EH (cell line): Measurements from ENCODE around the gene TSSK6.
"Not testable (repeated sequence)": the region's sequence is repeated elsewhere in the genome, so short reads cannot be mapped to it uniquely, and the experiment has no call there.

Experiments
- DNase-seq: peaks from one replicate; pipeline ENCODE4 v3.0.0-alpha.2; 2015; ENCODE audit warnings: low read depth

TSSK6 gene

GRCh38 chr19:19487950-19488874, 27.1 kb downstream of the TSSK6 start:
- peak; percentile 13 for DNase-seq

- DNase-seq = no peak
Observed at GRCh38 chr19:19487077-19487949, 28.0 kb downstream of the TSSK6 start.

GRCh38 chr19:19486343-19487076, 28.8 kb downstream of the TSSK6 start:
- DNase-seq = no peak

- DNase-seq = no peak
Observed at GRCh38 chr19:19485998-19486290, 29.4 kb downstream of the TSSK6 start.

GRCh38 chr19:19485161-19485997, 30.0 kb downstream of the TSSK6 start:
- DNase-seq = peak; percentile 52

GRCh38 chr19:19482809-19483596, 32.3 kb downstream of the TSSK6 start:
- no peak for DNase-seq

GRCh38 chr19:19480688-19481087, 34.7 kb downstream of the TSSK6 start:
- DNase-seq = no peak

- DNase-seq = no peak
Observed at GRCh38 chr19:19477705-19478383, 37.5 kb downstream of the TSSK6 start.

GRCh38 chr19:19475849-19476828, 39.2 kb downstream of the TSSK6 start:
- DNase-seq = peak; percentile 36

- no peak for DNase-seq
Observed at GRCh38 chr19:19475015-19475765, 40.2 kb downstream of the TSSK6 start.

- not testable (repeated sequence) for DNase-seq
Observed at GRCh38 chr19:19472106-19472505, 43.2 kb downstream of the TSSK6 start.

GRCh38 chr19:19471682-19472081, 43.7 kb downstream of the TSSK6 start:
- no peak for DNase-seq

- no peak for DNase-seq
Observed at GRCh38 chr19:19470579-19470978, 44.8 kb downstream of the TSSK6 start.

GRCh38 chr19:19468424-19469050, 46.8 kb downstream of the TSSK6 start:
- peak; percentile 40 for DNase-seq

- DNase-seq = no peak
Observed at GRCh38 chr19:19466201-19466600, 49.1 kb downstream of the TSSK6 start.

GRCh38 chr19:19465436-19466070, 49.8 kb downstream of the TSSK6 start:
- DNase-seq = no peak
